PFSK-1 (cell line): ENCODE results near the gene NDST3.

Experiments
- FOXP2 ChIP-seq: optimal IDR thresholded peaks from 2 replicates; pipeline ENCODE3; 2011; ENCODE audit warnings: borderline replicate concordance, control low read depth, inconsistent platforms; ENCODE audit not compliant: insufficient read depth; ENCODE audit errors: extremely low read length, extremely low read depth
- POLR2AphosphoS5 ChIP-seq: IDR thresholded peaks from 2 replicates; pipeline ENCODE4 v1.6.1; 2012; ENCODE audit warnings: low read depth, mild to moderate bottlenecking, control low read depth, low read length, moderate library complexity
- SIN3A ChIP-seq: IDR thresholded peaks from 2 replicates; pipeline ENCODE4 v1.6.1; 2012; ENCODE audit warnings: mild to moderate bottlenecking, low read length, moderate library complexity, borderline replicate concordance; ENCODE audit not compliant: insufficient read depth
- TAF1 ChIP-seq: IDR thresholded peaks from 2 replicates; pipeline ENCODE4 v1.6.1; 2012; ENCODE audit warnings: low read length, control low read depth, borderline replicate concordance; ENCODE audit not compliant: insufficient read depth
- TF ChIP-seq, protein P1 (sequence below), 2 experiments: IDR thresholded peaks; 2 replicates each; pipeline versions ENCODE4 v1.6.1 to v1.8.0; 2011 to 2012; ENCODE audit warnings: low read depth in 2 of 2, low read length in 2 of 2, control low read depth in 1 of 2, inconsistent platforms in 1 of 2, mild to moderate bottlenecking in 1 of 2, moderate library complexity in 1 of 2; ENCODE audit not compliant: insufficient read depth in 1 of 2

The NDST3 gene

DNA sequence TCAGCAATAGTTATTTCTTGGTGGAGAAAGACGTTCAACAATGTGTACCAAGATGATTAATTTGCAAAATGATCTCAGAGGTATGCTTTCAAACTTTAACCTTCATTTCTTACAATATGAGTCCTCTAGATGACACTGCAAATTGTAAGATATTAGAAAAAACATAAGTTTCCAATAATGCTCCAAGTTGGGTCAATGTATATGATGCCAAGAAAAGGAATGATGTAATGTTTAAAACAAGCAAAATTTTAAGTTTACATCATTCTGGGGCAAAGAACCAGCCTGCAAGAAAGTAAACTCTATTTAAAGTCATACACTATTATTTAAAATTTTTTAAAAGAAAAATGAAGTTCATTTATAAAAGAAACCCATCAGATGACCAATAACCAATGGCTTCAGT lies 262.4 kb downstream of the NDST3 start:
- no peak for TF ChIP-seq FOXP2
- no peak for TF ChIP-seq TAF1
- TF ChIP-seq, protein P1, sequence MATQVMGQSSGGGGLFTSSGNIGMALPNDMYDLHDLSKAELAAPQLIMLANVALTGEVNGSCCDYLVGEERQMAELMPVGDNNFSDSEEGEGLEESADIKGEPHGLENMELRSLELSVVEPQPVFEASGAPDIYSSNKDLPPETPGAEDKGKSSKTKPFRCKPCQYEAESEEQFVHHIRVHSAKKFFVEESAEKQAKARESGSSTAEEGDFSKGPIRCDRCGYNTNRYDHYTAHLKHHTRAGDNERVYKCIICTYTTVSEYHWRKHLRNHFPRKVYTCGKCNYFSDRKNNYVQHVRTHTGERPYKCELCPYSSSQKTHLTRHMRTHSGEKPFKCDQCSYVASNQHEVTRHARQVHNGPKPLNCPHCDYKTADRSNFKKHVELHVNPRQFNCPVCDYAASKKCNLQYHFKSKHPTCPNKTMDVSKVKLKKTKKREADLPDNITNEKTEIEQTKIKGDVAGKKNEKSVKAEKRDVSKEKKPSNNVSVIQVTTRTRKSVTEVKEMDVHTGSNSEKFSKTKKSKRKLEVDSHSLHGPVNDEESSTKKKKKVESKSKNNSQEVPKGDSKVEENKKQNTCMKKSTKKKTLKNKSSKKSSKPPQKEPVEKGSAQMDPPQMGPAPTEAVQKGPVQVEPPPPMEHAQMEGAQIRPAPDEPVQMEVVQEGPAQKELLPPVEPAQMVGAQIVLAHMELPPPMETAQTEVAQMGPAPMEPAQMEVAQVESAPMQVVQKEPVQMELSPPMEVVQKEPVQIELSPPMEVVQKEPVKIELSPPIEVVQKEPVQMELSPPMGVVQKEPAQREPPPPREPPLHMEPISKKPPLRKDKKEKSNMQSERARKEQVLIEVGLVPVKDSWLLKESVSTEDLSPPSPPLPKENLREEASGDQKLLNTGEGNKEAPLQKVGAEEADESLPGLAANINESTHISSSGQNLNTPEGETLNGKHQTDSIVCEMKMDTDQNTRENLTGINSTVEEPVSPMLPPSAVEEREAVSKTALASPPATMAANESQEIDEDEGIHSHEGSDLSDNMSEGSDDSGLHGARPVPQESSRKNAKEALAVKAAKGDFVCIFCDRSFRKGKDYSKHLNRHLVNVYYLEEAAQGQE (IDR thresholded peaks at IDR 0.05; ENCODE audit: insufficient read depth in 1 of 2, low read depth in 2 of 2, low read length in 2 of 2) = no peak

DNA sequence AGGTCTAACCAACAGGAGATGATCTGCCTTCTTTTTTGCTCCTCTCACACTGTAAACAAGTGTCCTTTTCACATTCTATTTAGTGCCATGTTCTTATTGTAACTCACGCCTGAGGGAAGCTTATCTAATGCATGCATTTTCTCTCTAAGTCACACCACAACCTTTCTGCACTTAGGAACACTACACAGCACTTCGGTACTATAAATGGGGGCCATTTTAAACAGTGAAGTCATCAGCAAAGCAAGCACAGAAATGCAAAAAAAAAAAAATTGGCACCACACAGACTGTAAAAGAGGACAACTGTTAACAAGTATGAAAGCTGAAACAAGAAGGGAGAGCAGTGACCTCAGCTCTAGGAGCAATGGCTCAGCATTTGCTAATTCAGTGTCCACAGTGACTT lies 273.4 kb downstream of the NDST3 start:
- TF ChIP-seq, protein P1 (IDR thresholded peaks at IDR 0.05; ENCODE audit: insufficient read depth in 1 of 2, low read depth in 2 of 2, low read length in 2 of 2) = no peak
- TF ChIP-seq POLR2AphosphoS5 (no peak), TAF1 (no peak), FOXP2 (no peak), SIN3A (no peak)
